Activated CD8-positive, alpha-beta T cell treated with anti-CD3 and anti-CD28 coated beads, Interleukin-2, amount 10 ng/mL, durations not matched to agents 7 days and 5 days (primary cell): ENCODE results near the gene CCDC88B. TPM values are rescaled to one million over a fixed set of nuclear protein-coding genes. Genes with fewer than 3 reads are reported as not detected.

Experiments used
- ATAC-seq: fragments of 150-1000 bp; cut with Tn5 transposase; one replicate; pipeline ENCODE4 v1.10.0; 2021; ENCODE audit warnings: moderate library complexity
- CTCF ChIA-PET: fragments of 350-600 bp; sonication (Branson Sonifier 250); formaldehyde crosslinking; loops from one replicate; lab custom pipeline; 2021; ENCODE audit warnings: antibody characterized with exemption; lab: Charles Lee
- POLR2A ChIA-PET: fragments of 350-600 bp; sonication (Branson Sonifier 250); formaldehyde crosslinking; loops from one replicate; lab custom pipeline; 2021; ENCODE audit warnings: antibody characterized with exemption; lab: Charles Lee
- DNase-seq: peaks from one replicate; pipeline ENCODE4 v3.0.0-alpha.2; 2020
- H3K27ac Mint-ChIP-seq: one replicate; pipeline ENCODE4 v1.8.0; 2021; ENCODE audit warnings: mild to moderate bottlenecking, mixed read lengths
- H3K27me3 Mint-ChIP-seq: one replicate; pipeline ENCODE4 v1.8.0; 2021; ENCODE audit warnings: low read depth, mixed read lengths
- H3K36me3 Mint-ChIP-seq: one replicate; pipeline ENCODE4 v1.8.0; 2021; ENCODE audit warnings: low read depth, mixed read lengths
- H3K4me1 Mint-ChIP-seq: one replicate; pipeline ENCODE4 v1.8.0; 2021; ENCODE audit warnings: low read depth, mixed read lengths
- H3K4me3 Mint-ChIP-seq: one replicate; pipeline ENCODE4 v1.8.0; 2021; ENCODE audit warnings: mild to moderate bottlenecking, mixed read lengths
- H3K9me3 Mint-ChIP-seq: one replicate; pipeline ENCODE4 v1.8.0; 2022; ENCODE audit warnings: mixed read lengths; ENCODE audit not compliant: insufficient read depth
- total RNA-seq, 2 experiments: library from RNA; stranded (reverse); gene quantifications; one replicate each; pipeline ENCODE4 v1.2.3, GENCODE V29; 2021

Gene CCDC88B
- total RNA-seq, 2 experiments from 2014 or later = 127 TPM

DNA sequence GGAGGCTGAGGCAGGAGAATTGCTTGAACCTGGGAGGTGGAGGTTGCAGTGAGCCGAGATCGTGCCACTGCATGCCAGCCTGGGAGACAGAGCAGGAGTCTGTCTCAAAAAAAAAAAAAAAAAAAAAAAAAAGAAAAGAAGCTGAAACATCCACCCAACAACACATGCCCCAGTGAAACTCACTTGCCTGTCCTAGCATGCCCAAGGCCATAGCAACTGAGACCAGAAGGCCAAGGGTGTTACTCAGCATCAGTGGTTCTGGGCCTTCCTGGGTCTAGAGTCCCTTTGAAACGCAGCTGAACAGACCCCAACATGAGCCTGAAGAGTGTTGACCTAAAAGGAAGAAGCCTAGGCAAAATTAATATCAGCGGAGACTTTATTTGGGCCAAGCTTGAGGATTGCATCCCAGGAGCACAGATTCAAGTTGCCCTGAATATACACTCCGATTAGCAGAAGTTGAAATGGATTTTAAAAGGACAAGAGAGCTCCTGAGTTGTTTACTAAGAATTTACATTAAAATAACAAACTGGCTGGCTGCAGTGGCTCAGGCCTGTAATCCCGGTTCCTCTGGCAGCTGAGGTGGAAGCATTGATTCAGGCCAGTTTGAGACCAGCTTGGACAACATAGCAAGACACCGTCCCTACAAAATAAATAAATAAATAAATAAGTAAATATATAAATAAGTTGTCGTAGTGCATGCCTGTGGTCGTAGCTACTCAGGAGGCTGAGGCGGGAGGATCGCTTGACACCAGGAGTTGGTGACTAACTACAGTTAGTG, 15.1 kb upstream of the CCDC88B start:
- Mint-ChIP-seq H3K9me3 (no peaks in the 10 kb centered on the region), H3K36me3 (peaks cover 14% of the 10 kb centered on the region), H3K27me3 (peaks cover 2% of the 10 kb centered on the region), H3K27ac (no peak overlapping the region), H3K4me1 (peaks cover 16% of the 10 kb centered on the region), H3K4me3 (no peak overlapping the region)
- ATAC-seq (no peak), DNase-seq (no peak)
- ChIA-PET POLR2A (no interaction called here), CTCF (no interaction called here)

DNA sequence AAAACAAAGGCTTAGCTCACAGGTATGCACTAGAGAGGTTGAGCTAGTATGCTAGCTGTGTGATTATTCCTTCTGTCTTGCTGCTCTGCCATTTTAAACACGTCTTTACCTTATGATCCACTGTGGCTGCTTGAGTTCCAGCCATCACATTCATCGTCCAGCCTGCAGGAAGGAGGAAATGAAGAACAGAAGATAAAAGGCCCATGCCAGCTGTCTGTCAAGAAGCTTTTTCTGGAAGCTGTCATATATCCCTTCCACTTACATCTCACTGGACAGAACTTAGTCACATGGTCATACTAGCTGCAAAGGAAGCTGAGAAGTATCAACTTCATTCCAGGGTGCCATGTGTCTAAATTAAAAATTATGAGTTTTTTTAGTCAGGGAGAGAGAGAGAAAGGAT, 12.6 kb upstream of the CCDC88B start:
- POLR2A ChIA-PET = interaction anchor here (1.8 kb wide), 1 partner anchor 9 kb away, joined by 5 read pairs; the partner anchor contains the start of gene PRDX5
- no peak overlapping the region for H3K4me3 Mint-ChIP-seq
- no peaks in the 10 kb centered on the region for H3K36me3 Mint-ChIP-seq
- ATAC-seq (no peak), DNase-seq (no peak)
- no peak overlapping the region for H3K27ac Mint-ChIP-seq
- CTCF ChIA-PET = interaction anchor here (0.8 kb wide), 2 partner anchors 10 to 16 kb away, joined by 3 to 6 read pairs; partner anchors contain the start of gene TRMT112
- no peaks in the 10 kb centered on the region for H3K9me3 Mint-ChIP-seq
- peaks cover 24% of the 10 kb centered on the region for H3K4me1 Mint-ChIP-seq
- peaks cover 2% of the 10 kb centered on the region for H3K27me3 Mint-ChIP-seq

DNA sequence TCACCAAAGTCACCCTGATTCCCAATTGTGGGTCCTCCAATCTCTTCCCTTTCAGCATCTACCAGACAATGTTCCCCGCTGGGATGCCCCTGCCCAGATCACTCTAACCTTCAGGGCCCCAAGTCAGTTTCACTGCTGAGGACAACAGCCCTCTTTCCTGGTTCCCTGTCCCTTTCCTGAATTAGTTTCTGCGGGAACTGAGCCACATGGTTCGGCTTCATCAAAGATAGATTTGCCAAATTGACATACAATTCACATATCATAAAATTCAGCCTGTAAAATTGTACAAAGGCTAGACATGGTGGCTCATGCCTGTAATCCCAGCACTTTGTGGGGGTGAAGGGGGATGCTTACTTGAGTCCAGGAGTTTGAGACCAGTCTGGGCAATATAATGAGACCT, 12.0 kb upstream of the CCDC88B start:
- POLR2A ChIA-PET = interaction anchor here (1.8 kb wide), 1 partner anchor 10 kb away, joined by 5 read pairs; the partner anchor contains the start of gene PRDX5
- H3K27ac Mint-ChIP-seq = no peak overlapping the region
- H3K36me3 Mint-ChIP-seq = no peaks in the 10 kb centered on the region
- H3K4me3 Mint-ChIP-seq = no peak overlapping the region
- no peak for DNase-seq
- no peaks in the 10 kb centered on the region for H3K9me3 Mint-ChIP-seq
- CTCF ChIA-PET = no interaction called here
- no peak for ATAC-seq
- peaks cover 2% of the 10 kb centered on the region for H3K27me3 Mint-ChIP-seq
- peaks cover 28% of the 10 kb centered on the region for H3K4me1 Mint-ChIP-seq

DNA sequence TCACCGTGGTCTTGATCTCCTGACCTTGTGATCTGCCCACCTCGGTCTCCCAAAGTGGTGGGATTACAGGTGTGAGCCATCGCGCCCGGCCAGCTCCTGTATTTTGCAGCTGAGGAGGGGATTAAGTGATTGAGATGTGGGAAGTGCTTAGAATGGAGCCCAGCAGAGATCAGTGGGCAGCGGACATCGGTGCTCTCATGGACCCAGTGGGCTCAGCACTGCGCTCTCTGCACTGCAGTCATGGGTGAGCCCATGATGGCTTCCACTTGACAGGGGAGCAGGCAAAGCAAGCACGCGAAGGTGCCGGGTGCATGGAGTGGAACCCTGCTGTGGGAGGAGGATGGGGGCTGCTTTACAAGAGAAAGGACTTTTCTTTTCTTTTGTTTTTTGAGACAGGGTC, 9.1 kb upstream of the CCDC88B start:
- Mint-ChIP-seq H3K27ac (peak overlapping the region; percentile 25), H3K27me3 (peaks cover 2% of the 10 kb centered on the region), H3K4me3 (no peak overlapping the region), H3K9me3 (no peaks in the 10 kb centered on the region), H3K4me1 (peaks cover 36% of the 10 kb centered on the region), H3K36me3 (peaks cover 13% of the 10 kb centered on the region)
- CTCF ChIA-PET = interaction anchor here (0.8 to 3.9 kb wide), 20 partner anchors 7 to 478 kb away, joined by 3 to 137 read pairs (median 7); partner anchors contain the start of genes CCDC88B, ESRRA, FERMT3 and PRDX5
- POLR2A ChIA-PET = interaction anchor here (1.2 to 4.0 kb wide), 3 partner anchors 10 to 145 kb away, joined by 3 to 44 read pairs (median 22); partner anchors contain the start of genes CCDC88B, PRDX5, STIP1 and TRMT112
- no peak for DNase-seq
- ATAC-seq = no peak

DNA sequence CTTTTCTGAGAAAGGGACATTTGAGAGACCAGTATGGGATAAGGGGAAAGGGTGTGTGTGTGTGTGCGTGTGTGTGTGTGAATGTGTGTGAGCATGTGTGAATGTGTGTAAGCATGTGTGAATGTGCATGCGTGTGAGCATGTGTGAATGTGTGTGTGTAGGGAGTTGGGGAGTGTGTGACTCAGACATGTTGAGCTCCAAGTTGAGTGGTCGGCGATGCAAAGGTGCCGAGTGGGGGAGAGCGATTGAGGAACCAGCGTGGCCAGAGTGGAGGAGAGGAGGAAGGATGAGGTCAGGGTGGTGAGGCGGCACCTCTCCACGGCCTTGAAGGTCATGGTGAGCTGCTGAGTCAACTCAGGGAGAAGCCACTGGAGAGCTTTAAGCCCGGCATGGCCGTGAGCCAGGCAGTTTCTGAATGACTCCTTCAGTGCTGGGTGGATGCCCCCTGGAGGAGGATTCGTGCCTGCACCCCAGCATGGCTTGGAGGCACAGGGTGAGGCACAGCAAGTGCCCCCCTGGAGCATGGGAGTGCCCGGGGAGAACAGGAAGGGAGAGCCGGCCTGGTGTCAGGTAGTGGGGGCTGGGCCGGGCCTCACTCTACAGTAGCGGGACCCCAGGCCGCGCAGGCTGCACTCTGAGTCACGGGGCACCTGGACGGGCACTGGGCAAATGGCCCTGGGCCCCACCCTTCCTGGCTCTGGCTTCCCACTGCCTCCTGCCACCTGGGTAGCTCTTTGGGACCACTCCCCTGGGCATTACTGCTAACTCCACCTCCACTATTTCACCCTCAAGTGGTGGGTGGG, 8.2 kb upstream of the CCDC88B start:
- peaks cover 38% of the 10 kb centered on the region for H3K4me1 Mint-ChIP-seq
- ATAC-seq = peak; percentile 95
- H3K4me3 Mint-ChIP-seq = peak overlapping the region; percentile 1
- ChIA-PET CTCF (interaction anchor here (0.7 to 3.9 kb wide), 24 partner anchors 8 to 479 kb away, joined by 3 to 137 read pairs (median 6); partner anchors contain the start of genes CCDC88B, ESRRA, FERMT3 and PRDX5), POLR2A (interaction anchor here (0.7 to 4.0 kb wide), 5 partner anchors 9 to 1149 kb away, joined by 3 to 44 read pairs (median 3); partner anchors contain the start of genes CCDC88B, FERMT3, PRDX5 and STIP1)
- DNase-seq = peak; percentile 89
- H3K36me3 Mint-ChIP-seq = peaks cover 13% of the 10 kb centered on the region
- H3K27me3 Mint-ChIP-seq = peaks cover 2% of the 10 kb centered on the region
- H3K27ac Mint-ChIP-seq = peak overlapping the region; percentile 86
- no peaks in the 10 kb centered on the region for H3K9me3 Mint-ChIP-seq

DNA sequence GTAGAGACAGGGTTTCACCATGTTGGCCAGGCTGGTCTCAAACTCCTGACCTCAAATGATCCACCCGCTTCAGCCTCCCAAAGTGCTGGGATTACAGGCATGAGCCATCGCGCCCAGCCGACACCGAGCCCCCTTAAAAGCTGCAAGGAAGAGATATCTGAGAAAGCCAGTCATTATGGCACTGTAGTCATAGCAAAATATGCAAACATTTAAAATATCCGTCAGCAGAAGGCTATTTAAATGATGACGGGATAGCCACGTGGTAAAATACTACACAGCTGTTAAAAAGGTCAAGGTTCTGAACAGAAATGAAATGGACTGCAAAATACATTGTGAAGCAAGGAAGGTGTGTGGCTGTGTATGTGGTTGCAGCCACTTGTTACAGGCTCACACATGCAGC, 6.4 kb upstream of the CCDC88B start:
- no peak for ATAC-seq
- Mint-ChIP-seq H3K4me1 (peaks cover 51% of the 10 kb centered on the region), H3K27me3 (no peaks in the 10 kb centered on the region), H3K36me3 (peaks cover 23% of the 10 kb centered on the region), H3K4me3 (no peak overlapping the region), H3K27ac (no peak overlapping the region), H3K9me3 (no peaks in the 10 kb centered on the region)
- ChIA-PET POLR2A (interaction anchor here (4.0 kb wide), 1 partner anchor 16 kb away, joined by 44 read pairs; the partner anchor contains the start of genes PRDX5 and TRMT112), CTCF (interaction anchor here (1.0 to 3.5 kb wide), 3 partner anchors 15 to 29 kb away, joined by 3 to 137 read pairs (median 30); partner anchors contain the start of genes ESRRA, PRDX5 and TRMT112)
- DNase-seq = no peak

DNA sequence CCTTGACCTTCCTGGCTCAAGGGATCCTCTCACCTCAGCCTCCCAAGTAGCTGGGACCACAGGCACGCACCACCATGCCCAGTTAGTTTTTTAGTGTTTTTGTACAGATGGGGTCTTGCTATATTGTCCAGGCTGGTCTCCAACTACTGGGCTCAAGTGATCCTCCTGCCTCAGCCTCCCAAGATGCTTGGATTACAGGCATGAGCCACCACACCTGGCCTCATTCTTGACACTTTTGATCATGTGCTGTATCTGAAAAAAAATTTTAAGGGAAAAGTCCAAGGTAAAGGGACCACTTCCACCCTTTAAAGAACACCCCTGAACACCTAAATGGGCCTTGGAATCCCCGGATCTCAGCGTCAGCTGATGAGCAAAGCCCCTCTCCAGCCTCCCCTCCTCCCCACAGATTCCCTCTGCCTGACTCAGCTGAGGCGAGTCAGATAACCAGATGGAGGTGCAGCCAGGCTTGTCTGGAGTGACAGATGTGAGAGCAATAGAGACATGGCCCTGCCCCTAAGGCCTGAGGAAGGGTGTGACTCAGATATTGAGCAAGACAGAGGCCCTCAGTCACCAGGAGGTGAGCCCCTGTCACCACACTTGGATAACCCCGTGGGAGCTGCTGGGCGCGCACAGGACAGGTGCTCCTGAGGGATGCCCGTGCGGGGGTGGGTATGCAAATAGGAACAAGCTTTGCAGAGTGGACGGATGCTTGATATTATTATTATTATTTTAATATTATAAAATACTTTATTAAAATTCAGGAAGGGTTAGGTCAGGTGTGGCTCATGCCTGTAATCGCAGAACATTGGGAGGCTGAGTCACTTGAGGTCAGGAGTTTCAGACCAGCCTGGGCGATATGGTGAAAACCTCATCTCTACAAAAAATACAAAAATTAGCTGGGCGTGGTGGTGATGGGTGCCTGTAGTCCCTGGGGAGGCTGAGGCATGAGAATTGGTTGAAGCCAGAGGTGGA, 5.0 kb upstream of the CCDC88B start:
- ATAC-seq = no peak
- Mint-ChIP-seq H3K36me3 (peaks cover 32% of the 10 kb centered on the region), H3K9me3 (no peaks in the 10 kb centered on the region), H3K27me3 (no peaks in the 10 kb centered on the region), H3K4me1 (peaks cover 60% of the 10 kb centered on the region), H3K4me3 (no peak overlapping the region), H3K27ac (peak overlapping the region; percentile 39)
- POLR2A ChIA-PET = interaction anchor here (0.6 to 0.9 kb wide), 2 partner anchors 17 to 1454 kb away, joined by 4 to 5 read pairs; partner anchors contain the start of genes PRDX5, SLC3A2 and TRMT112
- DNase-seq = no peak
- CTCF ChIA-PET = interaction anchor here (1.0 kb wide), 1 partner anchor 17 kb away, joined by 6 read pairs; the partner anchor contains the start of genes PRDX5 and TRMT112

DNA sequence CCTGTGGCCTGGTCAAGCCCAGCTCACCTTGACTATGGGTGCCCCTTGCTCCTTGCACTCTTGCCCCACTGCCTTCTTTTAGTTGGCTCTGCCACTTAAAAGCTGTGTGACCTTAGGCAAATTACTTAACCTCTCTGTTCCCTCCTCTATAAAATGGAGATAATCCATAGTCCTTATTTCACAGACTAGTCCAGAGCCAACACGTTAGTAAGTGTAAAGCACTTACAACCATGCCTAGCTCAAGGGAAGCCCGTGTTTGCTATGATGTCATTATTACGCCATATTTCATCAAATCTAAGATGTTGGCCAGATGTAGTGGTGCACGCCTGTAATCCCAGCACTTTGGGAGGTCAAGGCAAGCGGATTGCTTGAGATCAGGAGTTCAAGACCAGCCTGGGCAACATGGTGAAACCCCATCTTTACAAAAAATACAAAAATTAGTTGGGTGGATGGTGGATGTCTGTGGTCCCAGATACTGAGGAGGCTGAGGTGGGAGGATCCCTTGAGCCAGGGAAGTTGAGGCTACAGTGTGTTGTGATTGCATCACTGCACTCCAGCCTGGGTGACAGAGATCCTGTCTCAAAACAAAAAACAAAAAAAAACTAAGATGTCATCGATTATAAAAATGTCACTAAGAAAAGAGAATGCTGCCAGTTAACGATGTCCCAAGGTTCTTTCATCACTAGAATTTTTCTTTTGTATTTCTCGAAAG, 2.3 kb upstream of the CCDC88B start:
- H3K27me3 Mint-ChIP-seq = no peaks in the 10 kb centered on the region
- ATAC-seq (no peak), DNase-seq (no peak)
- no peak overlapping the region for H3K4me3 Mint-ChIP-seq
- ChIA-PET CTCF (interaction anchor here (0.7 to 2.8 kb wide), 6 partner anchors 18 to 667 kb away, joined by 4 to 17 read pairs (median 4); partner anchors contain the start of genes ATL3, ESRRA, PRDX5 and TRMT112), POLR2A (interaction anchor here (4.3 kb wide), 1 partner anchor 20 kb away, joined by 37 read pairs; the partner anchor contains the start of genes PRDX5 and TRMT112)
- H3K4me1 Mint-ChIP-seq = peaks cover 55% of the 10 kb centered on the region
- H3K27ac Mint-ChIP-seq = no peak overlapping the region
- H3K36me3 Mint-ChIP-seq = peaks cover 42% of the 10 kb centered on the region
- H3K9me3 Mint-ChIP-seq = no peaks in the 10 kb centered on the region

DNA sequence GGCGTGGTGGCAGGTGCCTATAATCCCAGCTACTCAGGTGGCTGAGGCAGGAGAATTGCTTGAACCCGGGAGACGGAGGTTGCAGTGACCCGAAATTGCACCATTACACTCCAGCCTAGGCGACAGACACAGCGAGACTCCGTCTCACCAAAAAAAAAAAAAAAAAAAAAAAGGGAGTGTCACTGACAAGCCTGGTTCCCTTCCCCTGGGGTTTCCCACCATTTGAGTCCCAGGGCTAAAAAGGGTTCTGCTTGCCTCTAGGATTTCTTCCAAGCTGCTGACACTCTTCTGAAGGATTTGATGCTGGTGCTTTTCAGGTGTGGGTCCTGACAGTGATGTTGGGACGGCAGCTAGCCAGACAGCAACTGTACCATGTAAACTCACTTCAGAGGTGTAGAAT, 1.3 kb upstream of the CCDC88B start:
- H3K9me3 Mint-ChIP-seq = no peaks in the 10 kb centered on the region
- H3K36me3 Mint-ChIP-seq = peaks cover 39% of the 10 kb centered on the region
- ATAC-seq = no peak
- peak overlapping the region; percentile 91 for H3K27ac Mint-ChIP-seq
- ChIA-PET POLR2A (interaction anchor here (4.3 kb wide), 1 partner anchor 21 kb away, joined by 37 read pairs; the partner anchor contains the start of genes PRDX5 and TRMT112), CTCF (interaction anchor here (0.8 to 2.8 kb wide), 3 partner anchors 17 to 134 kb away, joined by 4 to 17 read pairs (median 7); partner anchors contain the start of genes PRDX5 and TRMT112)
- peaks cover 55% of the 10 kb centered on the region for H3K4me1 Mint-ChIP-seq
- DNase-seq = no peak
- H3K27me3 Mint-ChIP-seq = no peaks in the 10 kb centered on the region
- H3K4me3 Mint-ChIP-seq = peak overlapping the region; percentile 80
